IMR-90 (cell line): ENCODE results near the gene ATP5F1C. TPM values are rescaled to one million over a fixed set of nuclear protein-coding genes. Genes with fewer than 3 reads are reported as not detected.

Source experiments
- ATAC-seq: fragments of 200-7000 bp; cut with Tn5 transposase; 2 replicates; pipeline ENCODE4 v1.9.1; 2020; ENCODE audit warnings: low read depth, mild to moderate bottlenecking, moderate library complexity
- BruUV-seq: library from RNA; stranded (reverse); fragments of 400-500 nt; replicated peaks from 2 replicates; lab custom pipeline; 2021; lab: Mats Ljungman, UMichigan
- CTCF ChIA-PET: fragments of 300-600 bp; formaldehyde crosslinking; extraction: SDS; loops from one replicate; lab custom pipeline; 2021; ENCODE audit warnings: antibody characterized with exemption; lab: Yijun Ruan, JAX
- POLR2A ChIA-PET: fragments of 300-600 bp; sonication (Branson Sonifier 250); formaldehyde crosslinking; loops from one replicate; lab custom pipeline; 2022; ENCODE audit warnings: antibody characterized with exemption; ENCODE audit not compliant: unreplicated experiment; lab: Charles Lee
- DNase-seq: peaks from one replicate; pipeline ENCODE4 v3.0.0; 2013
- H2AFZ ChIP-seq: replicated peaks from 2 replicates; pipeline ENCODE3; 2013; ENCODE audit warnings: low read length, mild to moderate bottlenecking; ENCODE audit not compliant: poor library complexity
- H2AK5ac ChIP-seq: 2 replicates; pipeline ENCODE4 v1.6.1; 2013; ENCODE audit warnings: low read depth, low read length, inconsistent platforms
- H2AK9ac ChIP-seq: replicated peaks from 2 replicates; pipeline ENCODE3; 2013; ENCODE audit warnings: mild to moderate bottlenecking, low read depth, low read length, moderate library complexity; ENCODE audit not compliant: poor library complexity
- H2BK120ac ChIP-seq: 2 replicates; pipeline ENCODE4 v1.6.1; 2013; ENCODE audit warnings: low read depth, low read length, inconsistent platforms
- H2BK15ac ChIP-seq: 3 replicates; pipeline ENCODE4 v1.6.1; 2013; ENCODE audit warnings: low read depth, low read length, inconsistent platforms
- H2BK20ac ChIP-seq: 2 replicates; pipeline ENCODE4 v1.6.1; 2013; ENCODE audit warnings: low read depth, mild to moderate bottlenecking, inconsistent platforms, low read length, moderate library complexity
- H2BK5ac ChIP-seq: 2 replicates; pipeline ENCODE4 v1.6.1; 2013; ENCODE audit warnings: mild to moderate bottlenecking, low read depth, low read length, inconsistent platforms; ENCODE audit not compliant: poor library complexity, severe bottlenecking
- H3K14ac ChIP-seq: replicated peaks from 2 replicates; pipeline ENCODE4 v1.6.1; 2013; ENCODE audit warnings: low read depth, low read length, inconsistent platforms
- H3K18ac ChIP-seq: 2 replicates; pipeline ENCODE4 v1.6.1; 2013; ENCODE audit warnings: low read depth, low read length, control low read depth
- H3K23ac ChIP-seq: 2 replicates; pipeline ENCODE4 v1.6.1; 2013; ENCODE audit warnings: low read depth, low read length, inconsistent platforms
- H3K27ac ChIP-seq: 2 replicates; pipeline ENCODE4 v1.5.1; 2013; ENCODE audit warnings: mild to moderate bottlenecking, control low read depth, low read length; ENCODE audit not compliant: insufficient read depth
- H3K27me3 ChIP-seq: 2 replicates; pipeline ENCODE4 v1.6.1; 2013; ENCODE audit warnings: low read length; ENCODE audit not compliant: control insufficient read depth, insufficient read depth
- H3K36me3 ChIP-seq: 2 replicates; pipeline ENCODE4 v1.6.1; 2013; ENCODE audit warnings: low read length, mixed read lengths; ENCODE audit not compliant: control insufficient read depth, insufficient read depth
- H3K4ac ChIP-seq: 2 replicates; pipeline ENCODE4 v1.6.1; 2013; ENCODE audit warnings: low read depth, low read length, inconsistent platforms
- H3K4me1 ChIP-seq: 2 replicates; pipeline ENCODE4 v1.6.1; 2013; ENCODE audit warnings: low read length, mixed read lengths; ENCODE audit not compliant: control insufficient read depth, insufficient read depth
- H3K4me2 ChIP-seq: 2 replicates; pipeline ENCODE4 v1.6.1; 2013; ENCODE audit warnings: low read depth, mild to moderate bottlenecking, control low read depth, low read length, moderate library complexity
- H3K4me3 ChIP-seq: 2 replicates; pipeline ENCODE4 v1.5.1; 2013; ENCODE audit warnings: low read depth, mild to moderate bottlenecking, control low read depth, low read length, moderate library complexity; ENCODE audit not compliant: insufficient read depth
- H3K56ac ChIP-seq: 2 replicates; pipeline ENCODE4 v1.6.1; 2013; ENCODE audit warnings: low read length, inconsistent platforms; ENCODE audit not compliant: insufficient read depth; ENCODE audit errors: extremely low read depth
- H3K79me1 ChIP-seq, 2 experiments: 2 replicates each; pipeline ENCODE4 v1.6.1; 2013; ENCODE audit warnings: low read length in 2 of 2, inconsistent platforms in 1 of 2, low read depth in 1 of 2
- H3K9ac ChIP-seq: 2 replicates; pipeline ENCODE4 v1.6.1; 2013; ENCODE audit warnings: low read depth, low read length, control low read depth
- H3K9me1 ChIP-seq: 2 replicates; pipeline ENCODE4 v1.6.1; 2013; ENCODE audit warnings: low read length, inconsistent platforms; ENCODE audit not compliant: insufficient read depth
- H3K9me3 ChIP-seq: 2 replicates; pipeline ENCODE4 v1.6.1; 2013; ENCODE audit warnings: low read length; ENCODE audit not compliant: control insufficient read depth, insufficient read depth
- H4K20me1 ChIP-seq: 2 replicates; pipeline ENCODE4 v1.6.1; 2013; ENCODE audit warnings: low read length, inconsistent platforms; ENCODE audit not compliant: insufficient read depth
- H4K5ac ChIP-seq: 2 replicates; pipeline ENCODE4 v1.6.1; 2013; ENCODE audit warnings: mild to moderate bottlenecking, low read depth, low read length, control low read depth
- H4K8ac ChIP-seq, 2 experiments: 2 replicates each; pipeline ENCODE4 v1.6.1; 2013; ENCODE audit warnings: low read depth in 2 of 2, low read length in 2 of 2, control low read depth in 1 of 2, inconsistent platforms in 1 of 2
- H4K91ac ChIP-seq: 2 replicates; pipeline ENCODE4 v1.6.1; 2013; ENCODE audit warnings: low read depth, low read length, inconsistent platforms; ENCODE audit not compliant: insufficient read depth
- BHLHE40 ChIP-seq: fragments of 150-350 bp; IDR thresholded peaks from 2 replicates; pipeline ENCODE4 v1.6.1; 2016; ENCODE audit warnings: mild to moderate bottlenecking, low read depth, low read length
- CEBPB ChIP-seq: IDR thresholded peaks from 2 replicates; pipeline ENCODE4 v1.6.1; 2012; ENCODE audit warnings: low read depth, low read length, improper control_type of control experiment
- CHD1 ChIP-seq: IDR thresholded peaks from 2 replicates; pipeline ENCODE4 v1.6.1; 2012; ENCODE audit warnings: low read depth, low read length, improper control_type of control experiment
- ELK1 ChIP-seq: fragments of 150-350 bp; IDR thresholded peaks from 2 replicates; pipeline ENCODE4 v1.6.1; 2016; ENCODE audit warnings: low read depth, mild to moderate bottlenecking, low read length, moderate library complexity, borderline replicate concordance
- FOS ChIP-seq: fragments of 150-350 bp; IDR thresholded peaks from 2 replicates; pipeline ENCODE4 v1.6.1; 2016; ENCODE audit warnings: low read depth, low read length
- MAFK ChIP-seq: IDR thresholded peaks from 2 replicates; pipeline ENCODE4 v1.6.1; 2012; ENCODE audit warnings: low read depth, low read length, improper control_type of control experiment
- MAZ ChIP-seq: IDR thresholded peaks from 2 replicates; pipeline ENCODE4 v1.6.1; 2012; ENCODE audit warnings: low read depth, mild to moderate bottlenecking, low read length, improper control_type of control experiment, moderate library complexity, borderline replicate concordance
- MXI1 ChIP-seq: IDR thresholded peaks from 2 replicates; pipeline ENCODE4 v1.6.1; 2012; ENCODE audit warnings: low read depth, mild to moderate bottlenecking, low read length, moderate library complexity, borderline replicate concordance
- NFE2L2 ChIP-seq: fragments of 150-350 bp; IDR thresholded peaks from 2 replicates; pipeline ENCODE4 v1.6.1; 2016; ENCODE audit warnings: low read depth, mild to moderate bottlenecking, low read length
- POLR2A ChIP-seq: IDR thresholded peaks from 2 replicates; pipeline ENCODE4 v1.6.1; 2012; ENCODE audit warnings: mild to moderate bottlenecking, low read depth, low read length
- RAD21 ChIP-seq: IDR thresholded peaks from 2 replicates; pipeline ENCODE4 v1.6.1; 2012; ENCODE audit warnings: low read length, improper control_type of control experiment
- RFX5 ChIP-seq: IDR thresholded peaks from 2 replicates; pipeline ENCODE4 v1.8.0; 2012; ENCODE audit warnings: low read depth, mild to moderate bottlenecking, low read length, moderate library complexity
- USF2 ChIP-seq: fragments of 150-350 bp; IDR thresholded peaks from 2 replicates; pipeline ENCODE4 v1.6.1; 2017; ENCODE audit warnings: mild to moderate bottlenecking, antibody characterized with exemption, low read length, low read depth
- WGBS, 2 experiments: methylation state at CpG; one replicate each; pipeline versions ENCODE4 v1.1.5 to v1.1.7; 2013; ENCODE audit warnings: missing lambda C conversion rate in 2 of 2; ENCODE audit not compliant: insufficient read length in 1 of 2; ENCODE audit errors: extremely low coverage in 2 of 2; 5-methylcytosine and 5-hydroxymethylcytosine counted together
- dilution Hi-C: fragments of 300-500 bp; cut with HindIII; formaldehyde crosslinking; loops from one replicate; pipeline ENCODE4 v1.14.3; 2018; ENCODE audit warnings: low sequenced_read_pairs; ENCODE audit not compliant: unreplicated experiment
- in situ Hi-C: fragments of 300-500 bp; cut with MboI; formaldehyde crosslinking; loops from 3 replicates; pipeline ENCODE4 v1.14.3; 2019; ENCODE audit warnings: low sequenced_read_pairs, inconsistent platforms, mixed read lengths
- intact Hi-C: fragments of 100-400 bp; cut with micrococcal nuclease; formaldehyde crosslinking; loops from 2 replicates; pipeline ENCODE4 v1.10.0; 2022
- polyA plus RNA-seq, 3 experiments: library from polyadenylated mRNA; depleted of rRNA; stranded (reverse); fragments of >200 nt; gene quantifications; 2 replicates each; pipeline ENCODE4 v1.2.3, GENCODE V29; 2012; ENCODE audit warnings: low replicate concordance in 1 of 3
- total RNA-seq: library from RNA; depleted of rRNA; stranded (reverse); fragments of >200 nt; gene quantifications from 2 replicates; pipeline ENCODE4 v1.2.3, GENCODE V29; 2012

Gene ATP5F1C
- total and polyA plus RNA-seq, 2 of the 4 experiments (the other 2 are of a cell fraction), result 357 to 367 TPM

- no peak for TF ChIP-seq BHLHE40
Observed at GRCh38 chr10:7794251-7795026, 6.5 kb downstream of the ATP5F1C start (continued).

- dilution Hi-C loops, result no loop called here
- Histone ChIP-seq H3K18ac (no peak overlapping the region), H3K4me3 (no peak overlapping the region), H3K79me1 (peaks cover 7 to 46% of the 10 kb centered on the region in 2 experiments; a peak in 3 of 4 replicates), H2BK5ac (peak overlapping the region; percentile 54), H4K20me1 (peaks cover 36% of the 10 kb centered on the region; the same call in 1 of the 2 replicates), H4K5ac (no peak overlapping the region), H3K4me2 (no peak overlapping the region), H2AK9ac (no peak overlapping the region), H3K9me3 (no peaks in the 10 kb centered on the region), H3K14ac (no peak overlapping the region; the same call in 1 of the 2 replicates), H2AK5ac (no peak overlapping the region), H3K56ac (no peak overlapping the region), H2BK120ac (no peak overlapping the region), H2BK15ac (no peak overlapping the region), H3K4me1 (peaks cover 10% of the 10 kb centered on the region), H3K9ac (no peak overlapping the region), H3K36me3 (peaks cover 8% of the 10 kb centered on the region), H2AFZ (no peak overlapping the region), H2BK20ac (no peak overlapping the region), H4K8ac (no peak overlapping the region), H3K27ac (no peak overlapping the region), H3K23ac (no peak overlapping the region), H4K91ac (no peak overlapping the region), H3K4ac (no peak overlapping the region; the same call in 1 of the 2 replicates), H3K9me1 (0 out of 2 replicates have a peak, but pooled peaks cover 5% of the 10 kb centered on the region), H3K27me3 (no peaks in the 10 kb centered on the region)
- POLR2A ChIA-PET, result interaction anchor here (0.5 kb wide), 1 partner anchor 271 kb away, joined by 3 read pairs; no protein-coding TSS in a partner anchor
- intact Hi-C loops, result no loop called here
- in situ Hi-C loops, result loop anchor here (25.0 kb wide), 1 partner anchor 1058 kb away; no protein-coding TSS in a partner anchor
- no peak for TF ChIP-seq CEBPB
- TF ChIP-seq FOS, result no peak
- TF ChIP-seq NFE2L2, result no peak
- TF ChIP-seq BHLHE40, result no peak
- TF ChIP-seq ELK1, result no peak
- no peak for TF ChIP-seq MAFK
- no peak for TF ChIP-seq POLR2A
- TF ChIP-seq RAD21, result no peak
- no peak for TF ChIP-seq CHD1
- TF ChIP-seq MXI1, result no peak
- no peak for TF ChIP-seq USF2
- no peak for TF ChIP-seq RFX5
- TF ChIP-seq MAZ, result no peak
- ATAC-seq (no peak), DNase-seq (peak; percentile 51)
- CTCF ChIA-PET, result no interaction called here
- no CpG with 5 or more reads among the region's 4 CpGs for WGBS, 2 experiments
- no TSS peak for BruUV-seq
Observed at GRCh38 chr10:7795605-7796004, 7.6 kb downstream of the ATP5F1C start.
